Panc1 (cell line): ENCODE data around the gene CCT6A. TPM values are rescaled to one million over a fixed set of nuclear protein-coding genes. Genes with fewer than 3 reads are reported as not detected.
"Not testable (repeated sequence)": the region's sequence is repeated elsewhere in the genome, so short reads cannot be mapped to it uniquely, and the experiment has no call there.

Experiments used
- ATAC-seq: fragments of 200-7000 bp; cut with Tn5 transposase; 2 replicates; pipeline ENCODE4 v1.9.1; 2020; ENCODE audit warnings: mild to moderate bottlenecking, moderate library complexity
- BruUV-seq: library from RNA; stranded (reverse); fragments of 400-500 nt; replicated peaks from 2 replicates; lab custom pipeline; 2021; lab: Mats Ljungman, UMichigan
- CTCF ChIA-PET: fragments of 300-600 bp; sonication (Branson Sonifier 250); formaldehyde crosslinking; loops from one replicate; lab custom pipeline; 2022; ENCODE audit warnings: antibody characterized with exemption; lab: Charles Lee
- POLR2A ChIA-PET: fragments of 300-600 bp; sonication (Branson Sonifier 250); formaldehyde crosslinking; loops from one replicate; lab custom pipeline; 2022; ENCODE audit warnings: antibody characterized with exemption; lab: Charles Lee
- DNase-seq: peaks from one replicate; pipeline ENCODE4 v3.0.0-alpha.2; 2010; ENCODE audit warnings: low read depth, low spot score
- H3K27ac ChIP-seq: 2 replicates; pipeline ENCODE4 v1.5.1; 2011; ENCODE audit warnings: mild to moderate bottlenecking, low read length, inconsistent platforms
- H3K27me3 ChIP-seq: fragments of 200-500 bp; sonication (Bioruptor generic); 2 replicates; pipeline ENCODE4 v1.6.0; 2014; ENCODE audit warnings: low read length, inconsistent platforms; ENCODE audit not compliant: control insufficient read depth, insufficient read depth
- H3K36me3 ChIP-seq: fragments of 200-500 bp; sonication (Bioruptor generic); 2 replicates; pipeline ENCODE4 v1.5.1; 2014; ENCODE audit warnings: inconsistent platforms, mild to moderate bottlenecking, low read length, moderate library complexity; ENCODE audit not compliant: control insufficient read depth, insufficient read depth
- H3K4me1 ChIP-seq: 2 replicates; pipeline ENCODE4 v1.5.1; 2011; ENCODE audit warnings: inconsistent platforms, mild to moderate bottlenecking, low read length, moderate library complexity; ENCODE audit not compliant: control insufficient read depth, insufficient read depth
- H3K4me3 ChIP-seq, 2 experiments: 2 replicates each; pipeline ENCODE4 v1.5.1; 2011 to 2012; ENCODE audit warnings: low read depth in 2 of 2, low read length in 2 of 2, mild to moderate bottlenecking in 2 of 2, inconsistent platforms in 1 of 2, moderate library complexity in 1 of 2
- H3K9me3 ChIP-seq: fragments of 200-500 bp; sonication (Bioruptor generic); 2 replicates; pipeline ENCODE4 v1.5.1; 2014; ENCODE audit warnings: low read depth, mild to moderate bottlenecking, inconsistent platforms, low read length, moderate library complexity; ENCODE audit not compliant: control insufficient read depth, insufficient read depth
- CTCF ChIP-seq: fragments of 450-650 bp; IDR thresholded peaks from 2 replicates; pipeline ENCODE4 v1.5.1; 2017; ENCODE audit warnings: mild to moderate bottlenecking
- POLR2AphosphoS5 ChIP-seq: IDR thresholded peaks from 2 replicates; pipeline ENCODE4 v1.6.1; 2012; ENCODE audit warnings: mild to moderate bottlenecking, low read depth, low read length, moderate library complexity
- REST ChIP-seq, 2 experiments: IDR thresholded peaks; 2 replicates each; pipeline ENCODE4 v1.6.1; 2011 to 2012; ENCODE audit warnings: low read depth in 2 of 2, control low read depth in 1 of 2, low read length in 1 of 2, mild to moderate bottlenecking in 1 of 2, moderate library complexity in 1 of 2; ENCODE audit not compliant: insufficient read depth in 1 of 2
- SIN3A ChIP-seq: IDR thresholded peaks from 2 replicates; pipeline ENCODE4 v1.6.1; 2012; ENCODE audit warnings: low read depth, mild to moderate bottlenecking, low read length, moderate library complexity, borderline replicate concordance; ENCODE audit not compliant: insufficient read depth
- TCF7L2 ChIP-seq: IDR thresholded peaks from 2 replicates; pipeline ENCODE4 v1.6.1; 2011; ENCODE audit warnings: mild to moderate bottlenecking, low read depth, low read length, inconsistent platforms
- in situ Hi-C: cut with HindIII; loops from 2 replicates; pipeline ENCODE4 v1.10.0; 2016; ENCODE audit warnings: low sequenced_read_pairs, low pct_unique_long_range_greater_than_20kb
- intact Hi-C: fragments of 100-400 bp; cut with micrococcal nuclease; formaldehyde crosslinking; loops from one replicate; pipeline ENCODE4 v1.10.0; 2022; ENCODE audit not compliant: unreplicated experiment
- total RNA-seq: library from RNA; stranded (reverse); gene quantifications from one replicate; pipeline ENCODE4 v1.2.1, GENCODE V29; 2021; ENCODE audit not compliant: unreplicated experiment

The CCT6A gene
- total RNA-seq, 1 experiment from 2014 or later, result 324 TPM

GRCh38 chr7:56091591-56091990 is 40.0 kb downstream of the CCT6A start:
- intact Hi-C loops (no loop called here), in situ Hi-C loops (no loop called here)
- DNase-seq, result no peak
- Histone ChIP-seq H3K9me3 (no peaks in the 10 kb centered on the region), H3K36me3 (no peaks in the 10 kb centered on the region), H3K4me3 (no peak overlapping the region), H3K4me1 (peaks cover 11% of the 10 kb centered on the region; the same call in 1 of the 2 replicates), H3K27ac (no peak overlapping the region; the same call in 1 of the 2 replicates), H3K27me3 (no peaks in the 10 kb centered on the region)
- POLR2A ChIA-PET, result no interaction called here
- ATAC-seq, result no peak
- TF ChIP-seq POLR2AphosphoS5, result no peak
- TF ChIP-seq CTCF, result no peak
- TF ChIP-seq TCF7L2, result no peak
- TF ChIP-seq REST (IDR thresholded peaks at IDR 0.05; ENCODE audit: insufficient read depth in 1 of 2, low read depth in 2 of 2, low read length in 1 of 2), result no peak
- TF ChIP-seq SIN3A, result no peak
- TSS peak; percentile 83 for BruUV-seq
- CTCF ChIA-PET, result no interaction called here

- intact Hi-C loops, H3K9me3 ChIP-seq, H3K4me3 ChIP-seq, in situ Hi-C loops, DNase-seq, ATAC-seq, H3K36me3 ChIP-seq, H3K27me3 ChIP-seq, BruUV-seq: not testable (repeated sequence)
- POLR2A ChIA-PET, result interaction anchor here (0.5 to 0.6 kb wide), 2 partner anchors 38 to 86 kb away, joined by 3 to 6 read pairs; no protein-coding TSS in a partner anchor
- Histone ChIP-seq H3K4me1 (peaks cover 11% of the 10 kb centered on the region; the same call in 1 of the 2 replicates), H3K27ac (peak overlapping the region; percentile 29; the same call in 1 of the 2 replicates)
- CTCF ChIA-PET, result interaction anchor here (0.6 to 1.2 kb wide), 2 partner anchors 14 to 15 kb away, joined by 3 to 5 read pairs; partner anchors contain the start of gene CHCHD2
Observed at GRCh38 chr7:56092388-56092787, 40.8 kb downstream of the CCT6A start.
